Endothelial cell of umbilical vein (primary cell): ENCODE results near the gene POLR2F. TPM values are rescaled to one million over a fixed set of nuclear protein-coding genes. Genes with fewer than 3 reads are reported as not detected.
A peak's percentile ranks its signal among the peaks of the same experiment; 100 is the strongest.
"Not testable (repeated sequence)": the region's sequence is repeated elsewhere in the genome, so short reads cannot be mapped to it uniquely, and the experiment has no call there.

Experiments used
- BruUV-seq: library from RNA; stranded (reverse); fragments of 400-500 nt; replicated peaks from 2 replicates; lab custom pipeline; 2021; lab: Mats Ljungman, UMichigan
- CTCF ChIA-PET: fragments of 300-600, 350-600 bp; sonication (Branson Sonifier 250); formaldehyde crosslinking; loops from one replicate; lab custom pipeline; 2021; ENCODE audit warnings: antibody characterized with exemption, inconsistent platforms; lab: Charles Lee
- POLR2A ChIA-PET: fragments of 300-600, 350-600 bp; sonication (Branson Sonifier 250); formaldehyde crosslinking; loops from one replicate; lab custom pipeline; 2021; ENCODE audit warnings: antibody characterized with exemption, inconsistent platforms; lab: Charles Lee
- DNase-seq: peaks from one replicate; pipeline ENCODE4 v3.0.0-alpha.2; 2011; ENCODE audit warnings: low read depth, low spot score
- FAIRE-seq: peaks from 2 replicates; lab custom pipeline; 2011; peaks lifted over from hg19 to GRCh38; lab: Jason Lieb, UNC
- H2AFZ ChIP-seq: 2 replicates; pipeline ENCODE4 v1.6.0; 2012; ENCODE audit warnings: low read depth, low read length, control low read depth, inconsistent platforms
- H3K27ac ChIP-seq: 2 replicates; pipeline ENCODE4 v1.5.1; 2011; ENCODE audit warnings: low read depth, mild to moderate bottlenecking, control low read depth, low read length, moderate library complexity; ENCODE audit not compliant: insufficient read depth
- H3K27me3 ChIP-seq, 2 experiments: 2 replicates each; pipeline versions ENCODE4 v1.6.0 to v1.6.1; 2011; ENCODE audit warnings: low read length in 2 of 2, mixed read lengths in 1 of 2; ENCODE audit not compliant: control insufficient read depth in 2 of 2, insufficient read depth in 2 of 2
- H3K36me3 ChIP-seq, 2 experiments: 2 replicates in 1 of 2; 3 replicates in 1 of 2; pipeline ENCODE4 v1.5.1; 2011; ENCODE audit warnings: low read length in 2 of 2, mild to moderate bottlenecking in 1 of 2, moderate library complexity in 1 of 2; ENCODE audit not compliant: control insufficient read depth in 2 of 2, insufficient read depth in 2 of 2; ENCODE audit errors: extremely low read depth in 1 of 2
- H3K4me1 ChIP-seq: 3 replicates; pipeline ENCODE4 v1.5.1; 2011; ENCODE audit warnings: mild to moderate bottlenecking, low read length; ENCODE audit not compliant: control insufficient read depth, insufficient read depth; ENCODE audit errors: extremely low read depth
- H3K4me2 ChIP-seq: 2 replicates; pipeline ENCODE4 v1.6.1; 2011; ENCODE audit warnings: low read length, control low read depth, mixed read lengths; ENCODE audit not compliant: insufficient read depth
- H3K4me3 ChIP-seq, 3 experiments: fragments of 200-600 bp in 1 of 3; sonication (generic), shearing (Covaris generic) in 1 of 3; replicated peaks in 1 of 3; 2 replicates each; pipeline ENCODE4 v1.5.1; 2011 to 2016; ENCODE audit warnings: control low read depth in 3 of 3, low read length in 3 of 3, mild to moderate bottlenecking in 2 of 3, inconsistent platforms in 1 of 3, low read depth in 1 of 3, moderate library complexity in 1 of 3; ENCODE audit not compliant: insufficient read depth in 1 of 3
- H3K79me2 ChIP-seq: 2 replicates; pipeline ENCODE4 v1.6.0; 2012; ENCODE audit warnings: low read length, inconsistent platforms; ENCODE audit not compliant: control insufficient read depth, insufficient read depth
- H3K9ac ChIP-seq: replicated peaks from 2 replicates; pipeline ENCODE3; 2011; ENCODE audit warnings: low read length, control low read depth; ENCODE audit not compliant: insufficient read depth; ENCODE audit errors: extremely low read depth
- H3K9me1 ChIP-seq: replicated peaks from 3 replicates; pipeline ENCODE4 v1.6.0; 2011; ENCODE audit warnings: mild to moderate bottlenecking, low read length; ENCODE audit not compliant: control insufficient read depth, insufficient read depth; ENCODE audit errors: extremely low read depth
- H3K9me3 ChIP-seq: replicated peaks from 2 replicates; pipeline ENCODE4 v1.5.1; 2012; ENCODE audit warnings: low read length, inconsistent platforms; ENCODE audit not compliant: control insufficient read depth, insufficient read depth
- H4K20me1 ChIP-seq: replicated peaks from 2 replicates; pipeline ENCODE3; 2011; ENCODE audit warnings: mild to moderate bottlenecking, low read length; ENCODE audit not compliant: control insufficient read depth, insufficient read depth; ENCODE audit errors: extremely low read depth
- EZH2 ChIP-seq: IDR thresholded peaks from 2 replicates; pipeline ENCODE4 v1.6.1; 2012; ENCODE audit warnings: borderline replicate concordance, low read depth, mild to moderate bottlenecking, moderate library complexity, low read length, inconsistent platforms; ENCODE audit not compliant: severe bottlenecking
- FOS ChIP-seq: IDR thresholded peaks from 2 replicates; pipeline ENCODE4 v1.6.1; 2011; ENCODE audit warnings: mild to moderate bottlenecking, low read length, moderate library complexity, borderline replicate concordance; ENCODE audit not compliant: insufficient read depth
- GATA2 ChIP-seq: IDR thresholded peaks from 2 replicates; pipeline ENCODE4 v1.7.0; 2011; ENCODE audit warnings: low read depth, mild to moderate bottlenecking, moderate library complexity, mixed read lengths, low read length; ENCODE audit not compliant: insufficient read length, insufficient read depth
- JUN ChIP-seq: IDR thresholded peaks from 2 replicates; pipeline ENCODE4 v1.6.1; 2011; ENCODE audit warnings: borderline replicate concordance, low read depth; ENCODE audit not compliant: insufficient read length, insufficient read depth
- MYC ChIP-seq: IDR thresholded peaks from one replicate; pipeline ENCODE4 v1.6.1; 2011; ENCODE audit warnings: mild to moderate bottlenecking, low read depth, low read length
- POLR2A ChIP-seq: IDR thresholded peaks from 2 replicates; pipeline ENCODE4 v1.6.1; 2012; ENCODE audit warnings: low read depth, mild to moderate bottlenecking, control low read depth, low read length
- POLR2AphosphoS5 ChIP-seq: IDR thresholded peaks from 2 replicates; pipeline ENCODE4 v1.6.1; 2012; ENCODE audit warnings: low read depth, mild to moderate bottlenecking, control low read depth, low read length, moderate library complexity; ENCODE audit not compliant: insufficient read depth
- dilution Hi-C: fragments of 300-500 bp; cut with MboI; formaldehyde crosslinking; loops from one replicate; pipeline ENCODE4 v1.15.0; 2019; ENCODE audit warnings: low sequenced_read_pairs; ENCODE audit not compliant: extremely low pct_ligation_motif_present
- intact Hi-C: fragments of 100-400 bp; cut with micrococcal nuclease; formaldehyde crosslinking; loops from one replicate; pipeline ENCODE4 v1.10.0; 2022
- polyA plus RNA-seq, 4 experiments: library from polyadenylated mRNA; depleted of rRNA in 3 of 4; stranded (reverse) in 3 of 4; unstranded in 1 of 4; fragments of >200 nt; gene quantifications; 2 replicates each; pipeline versions ENCODE4 v1.2.1 to v1.2.3, GENCODE V29; 2011 to 2012; ENCODE audit warnings: missing spikeins in 1 of 4
- total RNA-seq: library from RNA; stranded (reverse); gene quantifications from 2 replicates; pipeline ENCODE4 v1.2.3, GENCODE V29; 2021
- TF ChIP-seq, protein P1 (sequence below): IDR thresholded peaks from 2 replicates; pipeline ENCODE4 v1.6.1; 2011; ENCODE audit not compliant: insufficient read depth, insufficient read length
- TF ChIP-seq, protein P2 (sequence below), 2 donors: IDR thresholded peaks; 1 replicate in 1 of 2; 2 replicates in 1 of 2; pipeline ENCODE4 v1.5.1; 2011; ENCODE audit warnings: low read length in 2 of 2, mild to moderate bottlenecking in 2 of 2, moderate library complexity in 2 of 2, control low read depth in 1 of 2, inconsistent platforms in 1 of 2, low read depth in 1 of 2; ENCODE audit not compliant: insufficient read depth in 1 of 2; ENCODE audit errors: extremely low read depth in 1 of 2

POLR2F gene
- total and polyA plus RNA-seq, 2 donors (not counting 3 experiments of a cell fraction or from before 2014, with no cell fraction given) = 106 to 112 TPM

DNA sequence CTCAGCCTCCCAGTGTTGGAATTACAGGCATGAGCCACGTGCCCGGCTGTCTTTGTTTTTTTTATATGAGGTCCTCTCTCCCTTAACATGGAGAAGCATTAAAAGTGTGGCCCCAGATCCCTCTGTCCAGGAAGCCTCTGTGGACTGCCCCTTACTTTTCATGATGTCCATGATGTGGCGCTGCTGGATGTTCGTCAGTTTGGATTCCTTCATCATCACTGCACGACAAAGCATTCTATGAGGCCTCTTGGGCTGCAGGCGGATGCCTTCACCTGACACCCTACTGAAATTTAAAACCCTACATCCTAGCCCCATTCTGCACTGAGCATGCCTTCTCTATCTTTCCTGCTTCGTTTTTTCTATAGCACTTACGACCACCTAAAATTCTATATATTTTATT lies 2.2 kb upstream of the POLR2F start:
- Histone ChIP-seq H3K36me3 (no peaks in the 10 kb centered on the region), H3K4me2 (no peak overlapping the region), H3K27ac (no peak overlapping the region), H3K9me1 (no peaks in the 10 kb centered on the region), H3K4me3 (no peak overlapping the region), H3K9ac (no peak overlapping the region), H2AFZ (no peak overlapping the region), H3K79me2 (peaks cover 15% of the 10 kb centered on the region), H3K27me3 (no peaks in the 10 kb centered on the region), H3K9me3 (no peaks in the 10 kb centered on the region), H3K4me1 (peaks cover 14% of the 10 kb centered on the region), H4K20me1 (no peaks in the 10 kb centered on the region)
- DNase-seq (no peak), FAIRE-seq (no peak)
- no TSS peak for BruUV-seq
- ChIA-PET CTCF (interaction anchor here (1.5 kb wide), 1 partner anchor 14 kb away, joined by 7 read pairs; no protein-coding TSS in a partner anchor), POLR2A (no interaction called here)
- TF ChIP-seq JUN (no peak), GATA2 (no peak), POLR2A (no peak), EZH2 (no peak), POLR2AphosphoS5 (no peak), FOS (no peak), MYC (no peak)
- TF ChIP-seq, protein P1, sequence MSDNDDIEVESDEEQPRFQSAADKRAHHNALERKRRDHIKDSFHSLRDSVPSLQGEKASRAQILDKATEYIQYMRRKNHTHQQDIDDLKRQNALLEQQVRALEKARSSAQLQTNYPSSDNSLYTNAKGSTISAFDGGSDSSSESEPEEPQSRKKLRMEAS = no peak
- TF ChIP-seq, protein P2, sequence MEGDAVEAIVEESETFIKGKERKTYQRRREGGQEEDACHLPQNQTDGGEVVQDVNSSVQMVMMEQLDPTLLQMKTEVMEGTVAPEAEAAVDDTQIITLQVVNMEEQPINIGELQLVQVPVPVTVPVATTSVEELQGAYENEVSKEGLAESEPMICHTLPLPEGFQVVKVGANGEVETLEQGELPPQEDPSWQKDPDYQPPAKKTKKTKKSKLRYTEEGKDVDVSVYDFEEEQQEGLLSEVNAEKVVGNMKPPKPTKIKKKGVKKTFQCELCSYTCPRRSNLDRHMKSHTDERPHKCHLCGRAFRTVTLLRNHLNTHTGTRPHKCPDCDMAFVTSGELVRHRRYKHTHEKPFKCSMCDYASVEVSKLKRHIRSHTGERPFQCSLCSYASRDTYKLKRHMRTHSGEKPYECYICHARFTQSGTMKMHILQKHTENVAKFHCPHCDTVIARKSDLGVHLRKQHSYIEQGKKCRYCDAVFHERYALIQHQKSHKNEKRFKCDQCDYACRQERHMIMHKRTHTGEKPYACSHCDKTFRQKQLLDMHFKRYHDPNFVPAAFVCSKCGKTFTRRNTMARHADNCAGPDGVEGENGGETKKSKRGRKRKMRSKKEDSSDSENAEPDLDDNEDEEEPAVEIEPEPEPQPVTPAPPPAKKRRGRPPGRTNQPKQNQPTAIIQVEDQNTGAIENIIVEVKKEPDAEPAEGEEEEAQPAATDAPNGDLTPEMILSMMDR (IDR thresholded peaks at IDR 0.05; ENCODE audit: extremely low read depth in 1 of 2, insufficient read depth in 1 of 2, low read depth in 1 of 2, low read length in 2 of 2) = no peak
- intact Hi-C loops = loop anchor here (5.0 kb wide), 2 partner anchors 44 to 134 kb away; partner anchors contain the start of gene MICALL1
- dilution Hi-C loops = no loop called here

DNA sequence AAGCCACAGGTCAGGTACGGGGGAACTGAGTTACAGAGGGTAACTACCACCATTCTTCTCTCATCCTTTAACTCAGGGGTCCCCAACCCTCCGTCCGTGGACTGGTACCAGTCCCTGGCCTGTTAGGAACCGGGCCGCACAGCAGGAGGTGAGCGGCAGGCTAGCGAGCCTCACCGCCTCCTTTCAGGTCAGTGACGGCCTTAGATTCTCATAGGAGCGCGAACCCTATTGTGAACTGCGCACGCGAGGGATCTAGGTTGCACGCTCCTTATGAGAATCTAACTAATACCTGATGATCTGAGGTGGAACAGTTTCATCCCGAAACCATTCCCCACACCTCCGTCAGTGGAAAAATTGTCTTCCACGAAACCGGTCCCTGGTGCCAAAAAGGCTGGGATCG lies 870 bp upstream of the POLR2F start:
- dilution Hi-C loops, H3K27ac ChIP-seq, H3K27me3 ChIP-seq, DNase-seq, BruUV-seq, H3K9me1 ChIP-seq, H3K9me3 ChIP-seq, H4K20me1 ChIP-seq, FAIRE-seq: not testable (repeated sequence)
- intact Hi-C loops = loop anchor here (2.0 to 5.0 kb wide), 3 partner anchors 18 to 135 kb away; partner anchors contain the start of gene MICALL1
- Histone ChIP-seq H2AFZ (peak overlapping the region; percentile 42), H3K4me1 (peaks cover 14% of the 10 kb centered on the region), H3K4me3 (peak overlapping the region in 2 of 3 experiments; percentile 54 to 96), H3K36me3 (peaks cover 7 to 11% of the 10 kb centered on the region in 2 experiments), H3K4me2 (peak overlapping the region; percentile 93), H3K79me2 (peaks cover 15% of the 10 kb centered on the region), H3K9ac (peak overlapping the region; percentile 77)
- POLR2A ChIA-PET = interaction anchor here (0.7 kb wide), 1 partner anchor 9 kb away, joined by 6 read pairs; no protein-coding TSS in a partner anchor
- CTCF ChIA-PET = interaction anchor here (1.3 to 1.5 kb wide), 2 partner anchors 13 to 135 kb away, joined by 4 to 7 read pairs; no protein-coding TSS in a partner anchor
